CD4-positive, alpha-beta T cell treated with Interleukin-6 at 100 ng/mL for 8 hours (primary cell): ENCODE measurements around the gene SEC24A.
"Not testable (repeated sequence)": the region's sequence is repeated elsewhere in the genome, so short reads cannot be mapped to it uniquely, and the experiment has no call there.

Source experiments
- DNase-seq: peaks from one replicate; pipeline ENCODE4 v3.0.0-alpha.2; 2020; ENCODE audit warnings: mixed read lengths, low spot score

The SEC24A gene

DNA sequence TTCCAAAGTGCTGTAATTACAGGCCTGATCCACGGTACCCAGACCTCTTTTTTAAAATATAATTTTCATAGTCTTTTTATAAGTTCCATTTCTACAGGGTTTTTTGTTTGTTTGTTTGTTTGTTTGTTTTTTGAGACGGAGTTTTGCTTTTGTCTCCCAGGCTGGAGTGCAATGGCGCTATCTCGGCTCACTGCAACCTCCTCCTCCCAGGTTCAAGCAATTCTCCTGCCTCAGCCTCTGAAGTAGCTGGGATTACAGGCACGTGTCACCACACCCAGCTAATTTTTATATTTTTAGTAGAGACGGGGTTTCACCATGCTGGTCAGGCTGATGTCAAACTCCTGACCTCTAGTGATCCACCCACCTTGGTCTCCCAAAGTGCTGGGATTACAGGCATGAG is 2.1 kb downstream of the SEC24A start:
- not testable (repeated sequence) for DNase-seq

DNA sequence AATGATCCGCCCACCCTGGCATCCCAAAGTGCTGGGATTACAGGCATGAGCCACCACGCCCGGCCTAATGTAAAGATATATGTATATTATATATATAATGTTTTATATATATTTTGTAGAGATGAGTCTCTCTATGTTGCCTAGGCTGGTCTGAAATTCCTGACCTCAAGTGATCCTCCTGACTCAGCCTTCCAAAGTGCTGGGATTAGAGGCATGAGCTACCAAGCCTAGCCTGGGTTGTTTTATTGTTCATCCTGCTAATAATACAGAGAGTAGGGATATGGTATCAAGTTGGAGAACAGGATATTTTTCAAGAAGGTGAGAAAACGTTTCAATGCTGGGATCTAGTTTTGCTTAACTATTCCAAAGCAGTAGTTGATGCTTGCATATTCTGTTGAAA is 2.9 kb downstream of the SEC24A start:
- no peak for DNase-seq

- no peak for DNase-seq
These were observed 8.1 kb downstream of the SEC24A start for GRCh38 chr5:134656690-134657089.

DNA sequence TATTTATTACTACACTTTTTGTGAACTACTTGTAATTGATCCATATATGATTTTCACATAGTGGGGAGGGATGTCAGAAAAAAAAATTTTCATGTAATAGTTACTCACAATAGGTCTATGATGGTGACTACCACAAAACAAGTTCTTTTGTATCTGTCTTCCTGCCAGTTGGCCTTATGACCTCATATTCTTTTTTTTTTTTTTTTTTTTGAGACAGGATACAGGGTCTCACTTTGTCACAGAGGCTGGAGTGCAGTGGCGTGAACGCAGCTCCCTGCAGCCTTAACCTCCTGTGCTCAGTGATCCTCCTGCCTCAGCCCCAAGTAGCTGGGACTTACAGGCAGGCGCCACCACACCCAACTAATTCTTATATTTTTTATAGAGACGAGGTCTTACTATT is 10.9 kb downstream of the SEC24A start:
- DNase-seq: no peak

DNA sequence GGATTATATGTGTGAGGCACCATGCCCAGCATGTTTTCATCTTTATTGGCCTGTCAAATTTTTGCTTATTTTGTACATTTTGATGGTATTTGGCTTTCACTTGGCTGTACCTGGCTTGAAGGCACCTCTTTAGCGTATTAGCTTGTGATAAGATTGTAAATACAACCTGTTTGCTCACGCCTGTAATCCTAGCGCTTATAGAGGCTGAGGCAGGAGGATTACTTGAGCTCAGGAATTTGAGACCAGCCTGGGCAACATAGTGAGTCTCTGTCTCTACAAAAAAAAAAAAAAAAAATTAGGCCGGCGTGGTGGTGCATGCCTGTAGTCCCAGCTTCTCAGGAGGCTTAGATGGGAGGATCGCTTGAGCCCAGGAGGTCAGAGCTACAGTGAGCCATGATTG is 11.3 kb downstream of the SEC24A start:
- DNase-seq: no peak

DNA sequence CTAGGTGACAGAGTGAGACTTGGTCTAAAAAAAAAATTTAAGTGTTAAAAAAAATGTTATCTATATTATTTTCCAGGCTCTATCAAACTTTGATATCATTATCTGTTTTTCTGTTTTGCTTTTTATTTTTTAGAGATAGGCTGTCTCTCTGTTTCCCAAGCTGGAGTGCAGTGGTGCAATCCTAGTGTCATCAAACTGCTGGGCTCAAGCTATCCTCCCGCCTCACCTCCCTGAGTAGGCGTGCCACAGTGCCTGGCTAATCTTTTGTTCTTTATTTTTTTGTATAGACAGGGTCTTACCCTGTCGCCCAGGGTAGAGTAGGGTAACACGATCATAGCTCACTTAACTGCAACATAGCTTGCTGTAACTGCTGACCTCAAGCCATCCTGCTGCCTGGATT is 14.4 kb downstream of the SEC24A start:
- no peak for DNase-seq

GRCh38 chr5:134664448-134664847 is 15.9 kb downstream of the SEC24A start:
- DNase-seq: no peak

DNA sequence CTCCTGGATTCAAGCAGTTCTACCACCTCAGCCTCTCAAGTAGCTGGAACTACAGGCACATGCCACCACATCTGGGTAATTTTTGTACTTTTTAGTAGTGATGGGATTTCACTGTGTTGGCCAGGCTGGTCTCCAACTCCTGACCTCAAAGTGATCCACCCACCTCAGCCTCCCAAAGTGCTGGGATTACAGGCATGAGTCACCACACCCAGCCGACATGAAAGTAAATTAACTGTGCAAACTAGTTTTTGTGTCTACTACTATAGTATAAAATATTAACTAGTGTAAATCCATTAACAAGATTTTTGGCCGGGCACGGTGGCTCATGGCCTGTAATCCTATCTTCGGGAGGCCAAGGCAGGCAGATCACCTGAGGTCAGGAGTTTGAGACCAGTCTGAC is 25.0 kb downstream of the SEC24A start:
- DNase-seq: not testable (repeated sequence)

- DNase-seq: not testable (repeated sequence)
These were observed 28.8 kb downstream of the SEC24A start for GRCh38 chr5:134677357-134677756.

DNA sequence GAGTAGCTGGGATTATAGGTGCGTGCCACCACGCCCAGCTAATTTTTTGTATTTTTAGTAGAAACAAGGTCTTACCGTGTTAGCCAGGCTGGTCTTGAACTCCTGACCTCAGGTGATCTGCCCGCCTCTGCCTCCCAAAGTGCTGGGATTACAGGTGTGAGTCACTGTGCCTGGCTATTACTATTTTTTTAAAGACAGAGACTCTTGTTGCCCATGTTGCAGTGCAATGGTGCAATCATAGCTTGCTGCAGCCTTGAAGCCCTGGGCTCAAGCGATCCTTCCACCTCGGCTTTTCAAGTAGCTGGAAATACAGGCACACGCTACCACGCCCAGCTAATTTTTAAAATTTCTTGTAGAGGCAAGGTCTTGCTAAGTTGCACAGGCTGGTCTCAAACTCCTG is 41.6 kb downstream of the SEC24A start:
- not testable (repeated sequence) for DNase-seq

- no peak for DNase-seq
These were observed 44.1 kb downstream of the SEC24A start for GRCh38 chr5:134692722-134693121.

DNA sequence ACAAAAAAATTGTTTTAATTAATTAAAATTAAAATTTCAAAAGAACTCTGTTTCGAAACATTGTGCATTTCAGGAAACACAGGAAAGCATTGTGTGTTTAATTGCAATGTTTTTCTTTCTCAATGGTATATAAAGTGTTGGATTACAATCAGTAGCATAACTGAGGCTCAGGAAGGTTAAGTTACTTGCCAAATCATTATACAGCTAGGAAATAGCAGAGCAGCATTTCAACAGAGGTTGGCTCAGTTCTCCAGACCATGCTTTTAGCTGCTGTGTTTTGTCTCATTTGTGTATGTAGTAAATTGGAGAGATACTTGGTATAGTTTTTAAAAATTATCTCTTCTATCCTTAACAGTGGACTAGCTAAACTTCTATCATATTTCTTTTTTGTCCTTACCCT is 59.7 kb downstream of the SEC24A start:
- DNase-seq: no peak

DNA sequence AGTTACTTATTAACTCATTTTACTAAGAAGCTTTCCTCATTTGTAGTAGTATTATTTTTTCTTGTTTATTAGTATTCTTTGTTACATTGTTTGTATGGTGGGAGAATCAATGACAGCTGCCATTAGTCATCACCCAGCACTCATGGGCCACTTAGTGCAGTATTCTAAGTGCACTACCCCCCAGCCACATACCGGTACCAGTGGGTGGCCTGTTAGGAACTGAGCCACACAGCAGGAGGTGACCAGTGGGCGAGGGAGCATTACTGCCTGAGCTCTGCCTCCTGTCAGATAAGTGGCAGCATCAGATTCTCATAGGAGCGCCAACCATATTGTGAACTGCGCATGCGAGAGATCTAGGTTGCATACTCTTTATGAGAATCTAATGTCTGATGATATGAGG is 65.5 kb downstream of the SEC24A start:
- no peak for DNase-seq

DNA sequence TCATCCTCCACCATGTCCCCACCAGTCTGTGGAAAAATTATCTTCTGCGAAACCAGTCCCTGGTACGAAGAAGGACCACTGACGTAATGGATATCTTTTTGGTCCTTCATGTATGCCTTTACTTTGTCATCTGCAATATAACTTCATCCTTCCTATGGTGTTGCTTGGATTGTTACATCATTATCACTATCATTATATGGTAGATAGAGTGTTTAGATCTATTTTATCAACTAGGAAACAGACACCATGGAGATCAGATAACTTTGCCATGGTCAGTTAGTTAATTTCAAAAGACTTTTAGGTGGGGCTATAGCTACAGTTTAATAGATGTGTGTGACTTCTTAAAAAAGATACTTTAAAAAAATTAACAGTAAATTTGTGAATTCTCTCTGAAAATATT is 66.0 kb downstream of the SEC24A start:
- no peak for DNase-seq

DNA sequence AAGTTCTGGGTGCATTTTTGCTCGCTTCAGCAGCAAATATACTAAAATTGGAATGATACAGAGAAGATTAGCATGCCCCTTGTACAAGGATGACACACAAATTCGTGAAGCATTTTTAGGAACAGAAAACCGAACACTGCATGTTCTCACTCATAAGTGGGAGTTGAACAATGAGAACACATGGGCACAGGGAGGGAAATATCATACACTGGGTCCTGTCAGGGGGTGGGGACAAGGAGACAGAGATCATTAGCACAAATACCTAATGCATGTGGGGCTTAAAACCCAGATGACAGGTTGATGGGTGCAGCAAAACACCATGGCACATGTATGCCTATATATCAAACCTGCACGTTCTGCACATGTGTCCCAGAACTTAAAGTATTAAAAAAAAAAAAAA is 66.9 kb downstream of the SEC24A start:
- not testable (repeated sequence) for DNase-seq

DNA sequence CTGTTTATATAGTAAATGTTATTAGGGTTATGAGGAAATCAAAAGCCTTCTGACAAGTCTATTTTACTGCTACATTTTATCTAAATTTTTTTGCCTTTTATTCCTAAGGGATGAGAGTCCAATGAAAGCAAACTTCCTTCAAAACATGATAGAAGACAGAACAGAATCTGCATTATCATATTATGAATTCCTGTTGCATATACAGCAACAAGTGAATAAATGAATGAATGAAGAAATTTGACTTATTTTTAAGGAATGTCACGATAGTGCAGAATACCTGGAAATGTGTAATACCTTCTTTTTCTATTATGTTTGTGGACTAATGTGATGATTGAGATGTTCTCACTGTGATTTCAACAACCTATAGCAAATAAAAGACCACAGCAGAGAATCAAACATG is 76.3 kb downstream of the SEC24A start:
- no peak for DNase-seq

GRCh38 chr5:134732819-134733218 is 84.2 kb downstream of the SEC24A start:
- no peak for DNase-seq

- DNase-seq: no peak
These were observed 86.7 kb downstream of the SEC24A start for GRCh38 chr5:134735243-134735642.

- no peak for DNase-seq
These were observed 87.7 kb downstream of the SEC24A start for GRCh38 chr5:134736173-134736812.

- DNase-seq: peak; percentile 97
These were observed 89.8 kb downstream of the SEC24A start, which contains the start of gene CAMLG for GRCh38 chr5:134738133-134738962. Gene CAMLG (plus strand): TSS chr5:134738548. CDS start chr5:134738621, 73 bp downstream.

DNA sequence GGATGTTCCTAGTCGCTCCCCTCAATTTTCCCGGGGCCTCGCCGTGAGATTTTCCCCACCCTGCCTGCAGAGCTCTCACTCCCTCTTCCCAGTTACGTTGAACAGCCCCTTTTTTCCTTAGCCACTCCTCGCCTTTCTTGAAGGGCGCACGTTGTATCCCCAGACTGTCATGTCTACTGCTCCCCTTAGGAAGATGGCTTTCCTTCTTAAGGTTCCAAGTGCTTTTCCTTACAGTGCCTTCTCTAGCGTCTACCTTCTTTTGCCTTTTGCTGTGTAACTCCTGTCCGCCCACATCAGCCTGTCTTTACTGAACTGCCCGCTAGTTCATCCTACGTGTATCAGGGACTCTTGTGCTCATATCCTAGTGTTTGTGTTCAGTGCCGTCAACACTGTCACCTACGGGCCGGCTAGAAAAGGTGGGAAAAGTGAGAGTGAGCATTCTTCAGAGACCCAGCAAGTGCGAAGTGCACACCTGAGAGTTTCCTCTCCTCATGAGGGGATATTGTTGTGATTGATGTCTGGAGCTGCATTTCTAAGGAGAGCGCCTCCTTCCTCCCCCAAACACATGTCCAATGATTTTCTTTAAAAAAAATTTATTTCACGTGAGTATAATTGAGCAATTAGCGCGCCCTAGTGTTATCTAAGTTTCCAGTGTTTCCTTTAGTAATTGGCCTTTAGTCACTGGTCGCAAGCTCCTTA is 90.5 kb downstream of the SEC24A start:
- peak; percentile 14 for DNase-seq

- no peak for DNase-seq
These were observed 92.5 kb downstream of the SEC24A start for GRCh38 chr5:134741052-134741451.

GRCh38 chr5:134742134-134742533 is 93.5 kb downstream of the SEC24A start:
- DNase-seq: no peak
